GM12878 (cell line): ENCODE results near the gene CDKN1B. TPM values are rescaled to one million over a fixed set of nuclear protein-coding genes. Genes with fewer than 3 reads are reported as not detected.
A peak's percentile ranks its signal among the peaks of the same experiment; 100 is the strongest.

ENCODE experiments used
- BRCA1 ChIP-seq: IDR thresholded peaks from 2 replicates; pipeline ENCODE4 v1.6.1; 2011; ENCODE audit warnings: low read depth, low read length, improper control_type of control experiment
- CBX5 ChIP-seq: sonication (generic); IDR thresholded peaks from 2 replicates; pipeline ENCODE4 v1.6.1; 2016; ENCODE audit warnings: low read depth, moderate library complexity, mild to moderate bottlenecking, inconsistent platforms
- CHD4 ChIP-seq: fragments of 200-600 bp; sonication (generic); IDR thresholded peaks from 2 replicates; pipeline ENCODE4 v1.6.1; 2016; ENCODE audit warnings: mild to moderate bottlenecking
- CREM ChIP-seq: IDR thresholded peaks from 2 replicates; pipeline ENCODE4 v1.6.1; 2014; ENCODE audit warnings: antibody characterized with exemption, low read depth
- EGR1 ChIP-seq, 2 experiments: IDR thresholded peaks; 1 replicate in 1 of 2; 2 replicates in 1 of 2; pipeline ENCODE4 v1.6.1; 2011 to 2012; ENCODE audit warnings: low read depth in 2 of 2, low read length in 2 of 2, borderline replicate concordance in 1 of 2, mild to moderate bottlenecking in 1 of 2, moderate library complexity in 1 of 2
- EP300 ChIP-seq, 2 experiments: fragments of 150-350 bp in 1 of 2; IDR thresholded peaks; 2 replicates each; pipeline ENCODE4 v1.6.1; 2011 to 2012; ENCODE audit warnings: low read depth in 2 of 2, low read length in 2 of 2, borderline replicate concordance in 1 of 2, improper control_type of control experiment in 1 of 2, inconsistent platforms in 1 of 2; ENCODE audit not compliant: control insufficient read depth in 1 of 2
- ETV6 ChIP-seq, 2 experiments: fragments of 450-650 bp in 1 of 2; IDR thresholded peaks in 1 of 2; conservative IDR thresholded peaks in 1 of 2; 2 replicates each; pipeline ENCODE4 v1.6.1; 2014; ENCODE audit warnings: antibody characterized with exemption in 1 of 2, borderline replicate concordance in 1 of 2, low read depth in 1 of 2, mild to moderate bottlenecking in 1 of 2, moderate library complexity in 1 of 2
- IKZF1 ChIP-seq: fragments of 450-650 bp; conservative IDR thresholded peaks from 2 replicates; pipeline ENCODE4 v1.6.1; 2017; ENCODE audit warnings: antibody characterized with exemption, mild to moderate bottlenecking
- IRF4 ChIP-seq: IDR thresholded peaks from 2 replicates; pipeline ENCODE4 v1.6.1; 2011; ENCODE audit warnings: low read depth, low read length
- JUNB ChIP-seq: IDR thresholded peaks from 2 replicates; pipeline ENCODE4 v1.6.1; 2016; ENCODE audit warnings: antibody characterized with exemption, mild to moderate bottlenecking
- JUND ChIP-seq: IDR thresholded peaks from 2 replicates; pipeline ENCODE4 v1.6.1; 2012; ENCODE audit warnings: low read depth, mild to moderate bottlenecking, low read length, improper control_type of control experiment, moderate library complexity
- KLF5 ChIP-seq: fragments of 450-650 bp; IDR thresholded peaks from 2 replicates; pipeline ENCODE4 v1.6.1; 2014; ENCODE audit warnings: mild to moderate bottlenecking; ENCODE audit not compliant: partially characterized antibody
- MEF2B ChIP-seq: fragments of 450-650 bp; IDR thresholded peaks from 2 replicates; pipeline ENCODE4 v1.6.1; 2018; ENCODE audit warnings: mild to moderate bottlenecking, moderate library complexity; ENCODE audit not compliant: partially characterized antibody, poor library complexity, severe bottlenecking
- MYC ChIP-seq: IDR thresholded peaks from 2 replicates; pipeline ENCODE4 v1.6.1; 2011; ENCODE audit warnings: mild to moderate bottlenecking, low read length, moderate library complexity, inconsistent platforms; ENCODE audit not compliant: insufficient read depth, insufficient replicate concordance, insufficient read length, severe bottlenecking
- PAX8 ChIP-seq: fragments of 450-650 bp; IDR thresholded peaks from 2 replicates; pipeline ENCODE4 v1.6.1; 2017; ENCODE audit warnings: mild to moderate bottlenecking, moderate library complexity
- PBX3 ChIP-seq: IDR thresholded peaks from 2 replicates; pipeline ENCODE4 v1.6.1; 2011; ENCODE audit warnings: mild to moderate bottlenecking, low read depth, low read length, moderate library complexity; ENCODE audit not compliant: insufficient replicate concordance
- PKNOX1 ChIP-seq: fragments of 450-650 bp; IDR thresholded peaks from 2 replicates; pipeline ENCODE4 v1.6.1; 2016; ENCODE audit warnings: mild to moderate bottlenecking
- RELB ChIP-seq: fragments of 450-650 bp; IDR thresholded peaks from 2 replicates; pipeline ENCODE4 v1.6.1; 2017; ENCODE audit warnings: low read depth, mild to moderate bottlenecking, moderate library complexity
- STAT3 ChIP-seq: IDR thresholded peaks from 2 replicates; pipeline ENCODE4 v1.6.1; 2011; ENCODE audit warnings: low read depth, low read length, improper control_type of control experiment
- SUPT20H ChIP-seq: IDR thresholded peaks from 2 replicates; pipeline ENCODE4 v1.6.1; 2011; ENCODE audit warnings: low read depth, mild to moderate bottlenecking, low read length, moderate library complexity, borderline replicate concordance; ENCODE audit not compliant: control insufficient read depth
- TCF12 ChIP-seq: IDR thresholded peaks from 2 replicates; pipeline ENCODE4 v1.6.1; 2011; ENCODE audit warnings: low read depth, mild to moderate bottlenecking, low read length
- WRNIP1 ChIP-seq: IDR thresholded peaks from 2 replicates; pipeline ENCODE4 v1.6.1; 2011; ENCODE audit warnings: low read depth, low read length, improper control_type of control experiment, borderline replicate concordance
- ZBED1 ChIP-seq: IDR thresholded peaks from 2 replicates; pipeline ENCODE4 v1.6.1; 2016; ENCODE audit warnings: borderline replicate concordance
- ZNF207 ChIP-seq: fragments of 450-650 bp; IDR thresholded peaks from 2 replicates; pipeline ENCODE4 v1.6.1; 2014; ENCODE audit warnings: antibody characterized with exemption, mild to moderate bottlenecking, borderline replicate concordance
- ZNF24 ChIP-seq: fragments of 450-650 bp; IDR thresholded peaks from 2 replicates; pipeline ENCODE4 v1.6.1; 2017; ENCODE audit warnings: antibody characterized with exemption, mild to moderate bottlenecking
- ZNF384 ChIP-seq: IDR thresholded peaks from 2 replicates; pipeline ENCODE4 v1.6.1; 2012; ENCODE audit warnings: low read depth, mild to moderate bottlenecking, low read length, improper control_type of control experiment, borderline replicate concordance
- ZSCAN29 ChIP-seq: fragments of 450-650 bp; IDR thresholded peaks from 2 replicates; pipeline ENCODE4 v1.6.1; 2017; ENCODE audit warnings: mild to moderate bottlenecking, moderate library complexity
- ZZZ3 ChIP-seq: IDR thresholded peaks from 2 replicates; pipeline ENCODE4 v1.6.1; 2011; ENCODE audit warnings: low read depth; ENCODE audit not compliant: control insufficient read depth, insufficient read length
- polyA plus RNA-seq, 11 experiments: library from polyadenylated mRNA; depleted of rRNA in 4 of 11; unstranded in 6 of 11; stranded (reverse) in 5 of 11; fragments of >200 nt; fragmentation: Nextera tagmentation in 4 of 11; fragmentation: Illumina TruSeq in 1 of 11; extraction: Ambion mirVana in 4 of 11; extraction: Trizol in 1 of 11; gene quantifications; 1 replicate in 1 of 11; 2 replicates in 10 of 11; pipeline versions ENCODE4 v1.2.1 to v1.2.3, GENCODE V29; 2011 to 2016; ENCODE audit warnings: inconsistent platforms in 2 of 11, missing spikeins in 2 of 11, low read depth in 1 of 11
- total RNA-seq, 4 experiments: library from RNA; depleted of rRNA in 3 of 4; stranded (reverse); fragments of >200 nt in 3 of 4; fragmentation: Illumina TruSeq in 1 of 4; extraction: Trizol in 1 of 4; gene quantifications; 2 replicates each; pipeline versions ENCODE4 v1.2.1 to v1.2.3, GENCODE V29; 2013 to 2021

CDKN1B gene
- total and polyA plus RNA-seq, 10 of the 15 experiments (the other 5 are each of a cell fraction or from before 2014, with no cell fraction given), result 4.2 to 39.1 (median 23.1) TPM

- TF ChIP-seq RELB (peak; percentile 6), MYC (no peak), CBX5 (peak; percentile 55; the same call in 1 of the 2 replicates), PKNOX1 (peak; percentile 42; the same call in 1 of the 2 replicates), BRCA1 (no peak), ZSCAN29 (no peak), TCF12 (no peak), CREM (no peak), STAT3 (no peak), EGR1 (IDR thresholded peaks at IDR 0.05; ENCODE audit: borderline replicate concordance in 1 of 2, low read depth in 2 of 2, low read length in 2 of 2) (peak in 1 of 2 experiments; percentile 46; a peak in 1 of 3 replicates), KLF5 (no peak), IRF4 (no peak), JUNB (no peak), ZNF384 (no peak; the same call in 1 of the 2 replicates), PBX3 (no peak), EP300 (IDR thresholded peaks at IDR 0.05; ENCODE audit: borderline replicate concordance in 1 of 2, control insufficient read depth in 1 of 2, low read depth in 2 of 2, low read length in 2 of 2) (no peak), PAX8 (no peak), IKZF1 (peak; percentile 79), CHD4 (no peak), SUPT20H (no peak), ZBED1 (no peak), ZNF207 (no peak), ETV6 (conservative IDR thresholded peaks at IDR 0.05 in 1 of 2, IDR thresholded peaks at IDR 0.05 in 1 of 2; ENCODE audit: borderline replicate concordance in 1 of 2, low read depth in 1 of 2) (no peak), ZNF24 (no peak), ZZZ3 (no peak), MEF2B (peak; percentile 10), WRNIP1 (no peak), JUND (0 out of 2 replicates have a peak, but pooled peaks have one; percentile 19)
Observed at GRCh38 chr12:12725956-12726554, 8.9 kb downstream of the CDKN1B start (continued).
